ENCODE results near the gene LYSET. TPM values are rescaled to one million over a fixed set of nuclear protein-coding genes. Genes with fewer than 3 reads are reported as not detected.
"Not testable (repeated sequence)": the region's sequence is repeated elsewhere in the genome, so short reads cannot be mapped to it uniquely, and the experiment has no call there.

The LYSET gene
- total RNA-seq, 3 donors from 2014 or later, result 10.8 to 14.9 (median 11.4) TPM

GRCh38 chr14:93163564-93163963, 21.6 kb upstream of the LYSET start:
- intact Hi-C loops (cut with DNase I; ENCODE audit: low total_unique reads), result no loop called here
- H3K27me3 ChIP-seq, result no peaks in the 10 kb centered on the region
- H3K9me3 ChIP-seq, result no peaks in the 10 kb centered on the region
- DNase-seq (ENCODE audit: low spot score in 2 of 2), result no peak
- no peak overlapping the region for H3K27ac ChIP-seq
- no peaks in the 10 kb centered on the region for H3K36me3 ChIP-seq
- no peak for TF ChIP-seq CTCF (IDR thresholded peaks at IDR 0.05)
- TF ChIP-seq POLR2AphosphoS5 (IDR thresholded peaks at IDR 0.05), result no peak
- no peak for TF ChIP-seq POLR2A (IDR thresholded peaks at IDR 0.05)
- H3K4me1 ChIP-seq, result no peaks in the 10 kb centered on the region
- no peak overlapping the region for H3K4me3 ChIP-seq

- intact Hi-C loops (cut with DNase I; ENCODE audit: low total_unique reads); DNase-seq (ENCODE audit: low spot score in 2 of 2); H3K27me3 ChIP-seq: not testable (repeated sequence)
Measured at GRCh38 chr14:93165271-93166265, 19.5 kb upstream of the LYSET start.

GRCh38 chr14:93168610-93169009, 16.5 kb upstream of the LYSET start:
- H3K27ac ChIP-seq; H3K9me3 ChIP-seq; H3K36me3 ChIP-seq; H3K4me3 ChIP-seq; DNase-seq (ENCODE audit: low spot score in 2 of 2); H3K27me3 ChIP-seq; intact Hi-C loops (cut with DNase I; ENCODE audit: low total_unique reads); H3K4me1 ChIP-seq: not testable (repeated sequence)

More at GRCh38 chr14:93165271-93166265, 19.5 kb upstream of the LYSET start:
- not testable (repeated sequence) for H3K27ac ChIP-seq, H3K4me1 ChIP-seq, H3K36me3 ChIP-seq, H3K9me3 ChIP-seq, H3K4me3 ChIP-seq

GRCh38 chr14:93169619-93170018, 15.5 kb upstream of the LYSET start:
- H3K27ac ChIP-seq; H3K27me3 ChIP-seq; DNase-seq (ENCODE audit: low spot score in 2 of 2); H3K9me3 ChIP-seq; H3K4me1 ChIP-seq; intact Hi-C loops (cut with DNase I; ENCODE audit: low total_unique reads); H3K36me3 ChIP-seq; H3K4me3 ChIP-seq: not testable (repeated sequence)

GRCh38 chr14:93170141-93170540, 15.0 kb upstream of the LYSET start:
- DNase-seq (ENCODE audit: low spot score in 2 of 2); H3K4me3 ChIP-seq; H3K4me1 ChIP-seq; H3K9me3 ChIP-seq; intact Hi-C loops (cut with DNase I; ENCODE audit: low total_unique reads); H3K27ac ChIP-seq; H3K36me3 ChIP-seq; H3K27me3 ChIP-seq: not testable (repeated sequence)

GRCh38 chr14:93171376-93171775, 13.7 kb upstream of the LYSET start:
- Histone ChIP-seq H3K27ac (no peak overlapping the region), H3K4me1 (no peaks in the 10 kb centered on the region), H3K27me3 (no peaks in the 10 kb centered on the region), H3K4me3 (no peak overlapping the region), H3K36me3 (no peaks in the 10 kb centered on the region), H3K9me3 (no peaks in the 10 kb centered on the region)
- DNase-seq (ENCODE audit: low spot score in 2 of 2), result no peak
- no peak for TF ChIP-seq POLR2A (IDR thresholded peaks at IDR 0.05)
- TF ChIP-seq CTCF (IDR thresholded peaks at IDR 0.05), result no peak
- TF ChIP-seq POLR2AphosphoS5 (IDR thresholded peaks at IDR 0.05), result no peak
- intact Hi-C loops (cut with DNase I; ENCODE audit: low total_unique reads), result no loop called here

- H3K27me3 ChIP-seq, result no peaks in the 10 kb centered on the region
Measured at GRCh38 chr14:93173943-93174395, 11.1 kb upstream of the LYSET start.

GRCh38 chr14:93174731-93175130, 10.4 kb upstream of the LYSET start:
- intact Hi-C loops (cut with DNase I; ENCODE audit: low total_unique reads); H3K36me3 ChIP-seq; H3K27me3 ChIP-seq; DNase-seq (ENCODE audit: low spot score in 2 of 2); H3K4me3 ChIP-seq; H3K27ac ChIP-seq; H3K9me3 ChIP-seq; H3K4me1 ChIP-seq: not testable (repeated sequence)

More at GRCh38 chr14:93173943-93174395, 11.1 kb upstream of the LYSET start:
- intact Hi-C loops (cut with DNase I; ENCODE audit: low total_unique reads), result no loop called here
- DNase-seq (ENCODE audit: low spot score in 2 of 2), result no peak
- H3K4me3 ChIP-seq, result no peak overlapping the region
- no peak for TF ChIP-seq POLR2A (IDR thresholded peaks at IDR 0.05)
- TF ChIP-seq CTCF (IDR thresholded peaks at IDR 0.05), result no peak
- no peak for TF ChIP-seq POLR2AphosphoS5 (IDR thresholded peaks at IDR 0.05)
- no peak overlapping the region for H3K27ac ChIP-seq
- no peaks in the 10 kb centered on the region for H3K9me3 ChIP-seq
- no peaks in the 10 kb centered on the region for H3K4me1 ChIP-seq
- H3K36me3 ChIP-seq, result no peaks in the 10 kb centered on the region
